IPS-20b (cell line): Measurements from ENCODE around the gene DNAH8.

ENCODE experiments used
- H3K27ac ChIP-seq: one replicate; pipeline ENCODE4 v1.5.1; 2013; ENCODE audit warnings: low read length
- H3K27me3 ChIP-seq: 2 replicates; pipeline ENCODE4 v1.6.1; 2013; ENCODE audit warnings: mild to moderate bottlenecking, low read length, inconsistent platforms; ENCODE audit not compliant: insufficient read depth
- H3K36me3 ChIP-seq: 2 replicates; pipeline ENCODE4 v1.6.1; 2013; ENCODE audit warnings: low read depth, mild to moderate bottlenecking, inconsistent platforms, low read length, moderate library complexity; ENCODE audit not compliant: insufficient read depth
- H3K4me1 ChIP-seq: 2 replicates; pipeline ENCODE4 v1.6.1; 2013; ENCODE audit warnings: mild to moderate bottlenecking, control low read depth, inconsistent platforms, low read length, moderate library complexity; ENCODE audit not compliant: insufficient read depth
- H3K4me3 ChIP-seq: 2 replicates; pipeline ENCODE4 v1.5.1; 2013; ENCODE audit warnings: mild to moderate bottlenecking, low read length, inconsistent platforms
- H3K9ac ChIP-seq: 2 replicates; pipeline ENCODE4 v1.6.1; 2013; ENCODE audit warnings: low read depth, mild to moderate bottlenecking, inconsistent platforms, low read length, moderate library complexity
- H3K9me3 ChIP-seq: 2 replicates; pipeline ENCODE4 v1.6.1; 2013; ENCODE audit warnings: mild to moderate bottlenecking, low read depth, low read length, inconsistent platforms; ENCODE audit not compliant: insufficient read depth

The DNAH8 gene

DNA sequence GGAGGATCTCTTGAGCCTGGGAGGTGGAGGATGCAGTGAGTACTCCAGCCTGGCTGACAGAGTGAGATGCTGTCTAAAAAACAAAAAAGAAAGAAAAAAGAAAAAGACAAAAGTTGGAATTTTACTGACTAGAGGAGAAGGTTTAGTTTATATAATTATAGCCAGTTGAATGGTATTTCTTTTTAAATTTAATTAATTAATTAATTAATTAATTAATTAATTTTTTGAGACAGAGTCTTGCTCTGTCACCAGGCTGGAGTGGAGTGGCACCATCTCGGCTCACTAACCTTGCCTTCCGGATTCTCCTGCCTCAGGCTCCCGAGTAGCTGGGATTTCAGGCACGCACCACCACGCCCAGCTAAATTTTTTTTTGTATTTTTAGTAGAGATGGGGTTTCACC lies 8.7 kb downstream of the DNAH8 start:
- no peaks in the 10 kb centered on the region for H3K9me3 ChIP-seq
- H3K9ac ChIP-seq = no peak overlapping the region
- H3K27ac ChIP-seq = no peak overlapping the region
- no peak overlapping the region for H3K4me3 ChIP-seq
- H3K36me3 ChIP-seq = no peaks in the 10 kb centered on the region
- H3K27me3 ChIP-seq = no peaks in the 10 kb centered on the region
- H3K4me1 ChIP-seq = no peaks in the 10 kb centered on the region

DNA sequence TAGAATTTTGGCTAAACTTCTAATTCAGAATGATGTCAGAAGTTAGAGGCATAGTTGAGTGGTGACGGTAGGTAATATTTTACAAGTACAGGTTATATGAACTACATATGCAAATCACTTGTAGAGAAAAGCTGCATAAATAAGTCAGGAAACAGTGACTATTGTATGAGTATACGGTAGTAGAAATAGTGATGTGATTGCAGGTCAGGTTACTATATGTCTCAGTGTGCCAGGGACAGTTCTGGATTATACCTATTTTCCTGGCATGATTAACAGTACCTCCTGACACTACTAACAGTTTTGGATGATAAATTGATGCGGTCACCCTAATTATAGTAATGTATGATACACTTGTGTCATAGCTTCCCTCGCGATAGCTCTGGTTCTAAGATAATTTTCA lies 9.2 kb downstream of the DNAH8 start:
- Histone ChIP-seq H3K36me3 (no peaks in the 10 kb centered on the region), H3K27ac (no peak overlapping the region), H3K9me3 (no peaks in the 10 kb centered on the region), H3K27me3 (no peaks in the 10 kb centered on the region), H3K4me1 (no peaks in the 10 kb centered on the region), H3K4me3 (no peak overlapping the region), H3K9ac (no peak overlapping the region)

DNA sequence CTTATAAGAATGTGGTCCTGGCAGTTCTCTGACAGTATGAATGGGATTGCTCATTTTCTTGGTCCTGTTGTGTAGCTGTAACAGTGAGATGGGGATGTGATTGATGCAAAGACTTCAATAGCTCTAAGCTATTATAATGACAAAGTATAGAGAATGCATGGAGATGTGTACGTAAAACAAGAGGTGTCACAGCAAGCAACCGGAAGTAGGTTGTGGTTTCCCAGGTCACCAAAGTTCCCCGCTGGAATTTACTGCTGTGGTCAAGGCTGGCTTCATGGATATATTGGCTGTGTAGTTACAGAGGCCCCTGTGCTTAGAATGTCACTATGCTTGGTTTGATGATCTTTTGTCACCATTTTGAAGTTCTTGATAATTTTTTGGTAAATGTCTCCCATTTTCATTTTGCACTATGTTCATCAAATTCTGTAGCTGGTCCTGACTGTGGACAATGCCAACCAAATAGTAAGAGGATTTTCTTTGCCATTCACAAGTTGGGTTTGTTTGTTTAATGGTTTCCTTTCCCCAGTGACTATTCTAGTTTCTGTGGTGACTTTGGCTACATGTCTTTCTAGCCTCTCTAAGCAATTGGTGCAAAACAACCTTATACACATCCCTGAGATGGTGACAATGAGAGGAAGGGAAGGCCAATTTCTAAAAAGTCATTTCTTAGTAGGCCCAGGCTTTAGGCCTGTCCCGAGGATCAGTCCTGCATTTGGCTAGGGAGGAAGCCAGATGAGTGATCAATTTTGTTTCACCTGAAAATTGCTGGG lies 10.5 kb downstream of the DNAH8 start:
- Histone ChIP-seq H3K9me3 (no peaks in the 10 kb centered on the region), H3K36me3 (no peaks in the 10 kb centered on the region)

DNA sequence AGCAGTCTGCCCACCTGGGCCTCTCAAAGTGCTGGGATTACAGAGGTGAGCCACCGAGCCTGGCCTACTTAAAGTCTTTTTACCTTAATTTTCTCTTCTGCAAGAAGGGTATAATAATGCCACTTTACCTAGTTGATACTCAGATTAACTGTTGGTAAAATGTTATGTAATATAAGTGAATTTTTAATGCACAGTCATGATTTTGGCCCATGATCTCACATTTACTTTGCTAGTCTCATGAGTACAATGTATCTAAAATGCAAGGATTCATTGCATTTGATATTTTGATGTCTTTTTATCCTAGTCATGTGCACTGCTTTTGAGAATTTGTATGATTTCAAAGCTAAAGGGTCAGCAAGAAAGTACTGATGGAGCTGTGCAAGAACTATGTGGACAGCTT lies 13.1 kb downstream of the DNAH8 start:
- Histone ChIP-seq H3K4me3 (no peak overlapping the region), H3K9me3 (no peaks in the 10 kb centered on the region), H3K36me3 (no peaks in the 10 kb centered on the region), H3K27ac (no peak overlapping the region), H3K4me1 (no peaks in the 10 kb centered on the region), H3K9ac (no peak overlapping the region), H3K27me3 (no peaks in the 10 kb centered on the region)

More for the DNA sequence above, 10.5 kb downstream of the DNAH8 start:
- no peak overlapping the region for H3K9ac ChIP-seq
- no peak overlapping the region for H3K27ac ChIP-seq
- H3K4me3 ChIP-seq = no peak overlapping the region
- H3K4me1 ChIP-seq = no peaks in the 10 kb centered on the region
- H3K27me3 ChIP-seq = no peaks in the 10 kb centered on the region

DNA sequence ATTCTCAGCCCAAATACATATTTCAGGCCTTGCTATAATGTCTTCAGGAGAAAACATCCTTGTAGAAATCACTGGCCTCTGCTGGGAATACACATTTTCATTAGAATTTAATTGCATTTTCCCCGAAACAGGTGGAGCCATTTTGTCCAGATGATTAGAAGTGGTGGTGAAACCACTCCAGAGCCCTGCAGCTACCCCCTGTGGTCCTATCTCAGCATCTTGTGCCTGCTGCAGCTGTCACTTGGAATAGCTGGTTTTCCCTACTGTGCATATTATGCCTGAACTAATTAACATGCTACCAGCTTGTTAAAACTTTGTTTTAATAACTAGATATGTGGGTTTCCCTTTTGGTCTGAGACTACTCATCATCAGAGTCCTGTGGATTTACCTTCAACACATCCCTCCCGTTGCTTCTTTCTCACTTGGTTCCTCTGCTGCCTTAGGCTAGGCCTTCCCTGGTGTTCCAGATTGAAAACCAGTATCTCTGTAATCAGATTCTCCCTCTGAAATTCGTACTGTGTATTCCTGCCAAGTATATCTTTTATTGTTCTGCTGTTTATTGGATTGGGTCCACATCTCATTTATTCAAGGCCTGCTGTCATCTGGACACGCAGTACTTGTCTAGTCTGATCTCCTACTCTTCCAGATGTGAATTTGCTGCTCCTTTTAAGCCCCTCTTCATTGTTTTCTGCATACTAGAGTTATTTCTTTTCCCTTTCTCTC lies 15.2 kb downstream of the DNAH8 start:
- Histone ChIP-seq H3K9ac (no peak overlapping the region), H3K36me3 (no peaks in the 10 kb centered on the region), H3K27ac (no peak overlapping the region), H3K9me3 (no peaks in the 10 kb centered on the region), H3K27me3 (no peaks in the 10 kb centered on the region), H3K4me3 (no peak overlapping the region), H3K4me1 (no peaks in the 10 kb centered on the region)

DNA sequence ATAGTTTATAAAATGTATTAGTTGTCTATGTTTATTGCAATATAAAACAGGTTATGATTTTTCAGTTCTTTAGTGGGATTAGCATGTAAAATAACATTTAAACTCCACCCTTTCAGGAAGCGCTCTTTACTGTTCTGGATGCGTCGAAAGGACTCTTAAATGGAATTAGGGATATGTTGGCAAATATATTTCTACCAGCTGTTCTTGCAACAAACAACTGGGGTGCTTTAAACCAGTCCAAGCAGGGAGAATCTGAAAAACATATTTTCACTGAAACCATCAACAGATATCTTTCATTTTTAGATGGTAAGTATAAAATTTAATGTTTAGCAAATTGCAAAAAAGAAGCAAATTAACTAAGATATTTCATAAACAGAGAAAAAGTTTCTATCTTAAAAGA lies 21.8 kb downstream of the DNAH8 start:
- Histone ChIP-seq H3K36me3 (no peaks in the 10 kb centered on the region), H3K27ac (no peak overlapping the region), H3K9me3 (no peaks in the 10 kb centered on the region), H3K4me3 (no peak overlapping the region), H3K4me1 (no peaks in the 10 kb centered on the region), H3K27me3 (no peaks in the 10 kb centered on the region), H3K9ac (no peak overlapping the region)

DNA sequence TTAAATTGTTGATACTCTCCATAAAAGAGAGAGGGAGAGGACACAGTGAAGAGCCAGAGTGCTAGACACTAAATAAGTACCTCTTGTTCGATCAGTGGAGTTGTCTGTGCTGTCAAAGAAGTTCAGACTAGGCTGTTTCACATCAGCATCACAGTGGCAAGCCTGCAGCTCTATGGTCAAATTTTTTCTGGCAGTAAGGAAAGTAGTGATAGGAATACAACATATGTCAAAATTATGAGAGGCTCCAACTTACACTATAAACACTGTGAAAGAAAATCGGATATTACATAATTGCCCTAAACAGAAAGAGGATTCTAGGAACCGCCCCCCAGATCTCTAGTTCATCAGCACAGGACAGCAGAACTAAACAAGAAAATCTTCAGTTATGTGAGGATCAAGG lies 23.1 kb downstream of the DNAH8 start:
- H3K36me3 ChIP-seq = no peaks in the 10 kb centered on the region
- no peaks in the 10 kb centered on the region for H3K9me3 ChIP-seq
- no peak overlapping the region for H3K4me3 ChIP-seq
- H3K27ac ChIP-seq = no peak overlapping the region
- no peaks in the 10 kb centered on the region for H3K4me1 ChIP-seq
- no peak overlapping the region for H3K9ac ChIP-seq
- H3K27me3 ChIP-seq = no peaks in the 10 kb centered on the region

DNA sequence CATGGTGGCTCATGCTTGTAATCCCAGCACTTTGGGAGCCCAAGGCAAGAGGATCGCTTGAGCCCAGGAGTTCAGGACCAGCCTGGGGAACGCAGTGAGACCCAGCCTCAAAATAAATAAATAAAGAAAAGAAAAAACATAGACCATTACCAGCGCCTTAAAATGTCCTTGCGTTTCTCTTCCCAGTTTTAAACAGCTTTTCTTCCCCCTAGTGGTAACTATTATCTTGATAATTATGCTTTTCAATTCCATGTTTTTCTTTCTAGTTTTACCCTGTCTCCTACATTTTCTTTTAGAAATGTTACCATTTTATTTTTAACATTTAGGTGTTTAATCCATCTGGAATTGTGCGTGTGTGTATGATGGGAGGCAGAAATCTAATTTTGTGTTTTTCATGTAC lies 24.4 kb downstream of the DNAH8 start:
- Histone ChIP-seq H3K4me3 (no peak overlapping the region), H3K9ac (0 out of 2 replicates have a peak overlapping the region, but pooled peaks have one; percentile 15), H3K27ac (no peak overlapping the region), H3K36me3 (no peaks in the 10 kb centered on the region), H3K4me1 (no peaks in the 10 kb centered on the region), H3K27me3 (no peaks in the 10 kb centered on the region), H3K9me3 (no peaks in the 10 kb centered on the region)

DNA sequence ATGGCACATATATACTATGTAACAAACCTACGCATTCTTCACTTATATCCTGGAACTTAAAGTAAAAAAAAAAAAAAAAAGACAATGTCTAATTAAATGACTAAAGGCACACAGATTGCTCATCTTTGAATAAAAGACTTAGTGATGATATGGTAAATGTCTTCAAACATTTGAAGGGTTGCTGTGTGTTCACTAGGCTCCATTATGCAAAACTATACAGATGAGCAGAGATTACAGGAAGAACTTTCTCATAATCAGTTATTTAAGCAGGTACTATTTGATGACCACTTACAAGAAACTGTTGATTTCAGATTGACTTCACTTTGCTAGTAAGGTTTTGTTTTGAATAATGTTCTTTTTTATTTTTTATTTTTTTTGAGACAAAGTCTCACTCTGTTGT lies 34.4 kb downstream of the DNAH8 start:
- H3K4me3 ChIP-seq = no peak overlapping the region
- no peak overlapping the region for H3K27ac ChIP-seq
- no peaks in the 10 kb centered on the region for H3K27me3 ChIP-seq
- H3K36me3 ChIP-seq = no peaks in the 10 kb centered on the region
- no peaks in the 10 kb centered on the region for H3K4me1 ChIP-seq
- no peak overlapping the region for H3K9ac ChIP-seq
- no peaks in the 10 kb centered on the region for H3K9me3 ChIP-seq

DNA sequence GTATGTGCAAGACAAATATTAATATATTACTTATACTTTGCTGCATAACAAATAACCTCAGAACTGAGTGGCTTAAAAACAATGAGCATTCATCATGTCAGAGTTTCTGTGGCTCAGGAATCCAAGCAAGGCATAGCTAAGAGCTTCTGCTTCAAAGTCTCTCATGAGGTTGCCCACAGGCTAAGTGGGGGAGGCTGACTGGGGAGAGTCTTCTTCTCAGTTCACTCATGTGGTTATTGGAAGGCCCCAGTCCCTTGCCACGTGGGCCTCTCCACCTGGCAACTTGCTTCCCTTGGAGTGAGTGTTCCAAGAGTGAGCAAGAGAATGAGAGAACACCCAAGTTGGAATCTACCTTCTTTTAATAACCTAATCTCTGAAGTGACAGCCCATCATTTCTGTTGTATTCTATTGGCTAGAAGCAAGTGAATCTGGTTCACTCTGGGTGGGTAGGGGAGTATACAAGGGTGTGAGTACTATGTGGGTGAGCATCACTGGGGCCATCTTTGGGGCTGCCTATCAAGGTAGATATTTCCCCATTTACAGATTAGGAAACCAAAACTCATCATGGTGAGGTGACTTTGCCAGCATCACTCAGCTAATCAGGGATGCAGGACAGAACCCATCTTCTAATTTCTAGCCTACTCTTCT lies 36.0 kb downstream of the DNAH8 start:
- no peak overlapping the region for H3K4me3 ChIP-seq
- no peaks in the 10 kb centered on the region for H3K9me3 ChIP-seq
- no peak overlapping the region for H3K9ac ChIP-seq
- no peaks in the 10 kb centered on the region for H3K4me1 ChIP-seq
- H3K27me3 ChIP-seq = no peaks in the 10 kb centered on the region
- no peaks in the 10 kb centered on the region for H3K36me3 ChIP-seq
- no peak overlapping the region for H3K27ac ChIP-seq

DNA sequence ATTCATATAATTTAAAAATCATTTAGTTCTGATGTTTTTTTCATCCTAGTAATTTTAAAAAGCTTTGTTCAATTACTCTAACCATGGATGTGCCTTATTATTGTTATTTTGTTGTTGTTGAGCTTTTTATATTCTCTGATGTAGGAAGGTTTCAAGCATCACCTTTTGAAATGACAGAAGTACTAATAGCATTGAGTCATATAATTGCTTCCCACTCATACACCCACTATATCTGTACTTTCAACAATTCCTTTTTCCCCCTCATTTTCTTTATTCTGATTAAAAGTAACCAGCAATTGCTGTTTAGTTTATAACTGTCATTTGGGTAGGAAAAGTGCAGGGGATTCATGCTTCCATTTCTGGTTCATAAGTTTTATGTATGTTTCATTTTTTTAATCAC lies 38.6 kb downstream of the DNAH8 start:
- Histone ChIP-seq H3K27me3 (no peaks in the 10 kb centered on the region), H3K4me3 (no peak overlapping the region), H3K4me1 (no peaks in the 10 kb centered on the region), H3K9me3 (no peaks in the 10 kb centered on the region), H3K9ac (no peak overlapping the region), H3K36me3 (no peaks in the 10 kb centered on the region), H3K27ac (no peak overlapping the region)

DNA sequence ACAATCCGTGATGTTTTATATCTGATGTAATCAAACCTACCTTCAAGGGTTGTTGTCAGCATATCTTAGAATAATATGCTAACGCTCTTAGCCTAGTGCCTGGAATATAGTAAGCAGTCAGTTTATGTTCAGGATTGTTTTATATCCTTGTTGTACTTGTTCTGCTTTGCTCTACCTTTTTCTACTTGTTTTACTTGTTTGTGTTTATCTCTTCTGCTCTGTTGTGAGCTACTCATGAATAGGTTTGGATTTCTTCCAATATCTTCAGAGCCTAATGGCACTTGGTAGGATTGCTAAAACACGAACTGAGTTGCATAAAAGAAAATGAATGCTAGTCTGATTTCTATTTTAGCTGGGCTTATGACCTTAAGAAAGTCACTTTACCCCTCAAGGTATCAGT lies 40.1 kb downstream of the DNAH8 start:
- no peak overlapping the region for H3K27ac ChIP-seq
- no peaks in the 10 kb centered on the region for H3K36me3 ChIP-seq
- no peak overlapping the region for H3K9ac ChIP-seq
- no peaks in the 10 kb centered on the region for H3K4me1 ChIP-seq
- H3K4me3 ChIP-seq = no peak overlapping the region
- no peaks in the 10 kb centered on the region for H3K27me3 ChIP-seq
- no peaks in the 10 kb centered on the region for H3K9me3 ChIP-seq
